HG02943 (cell line): ENCODE measurements around the gene UBAP1L.

Experiments
- ATAC-seq: cut with Tn5 transposase; IDR thresholded peaks from one replicate; pipeline ENCODE4 v1.9.1; 2021; ENCODE audit warnings: mild to moderate bottlenecking, low read depth, moderate library complexity; ENCODE audit not compliant: unreplicated experiment

Gene UBAP1L

DNA sequence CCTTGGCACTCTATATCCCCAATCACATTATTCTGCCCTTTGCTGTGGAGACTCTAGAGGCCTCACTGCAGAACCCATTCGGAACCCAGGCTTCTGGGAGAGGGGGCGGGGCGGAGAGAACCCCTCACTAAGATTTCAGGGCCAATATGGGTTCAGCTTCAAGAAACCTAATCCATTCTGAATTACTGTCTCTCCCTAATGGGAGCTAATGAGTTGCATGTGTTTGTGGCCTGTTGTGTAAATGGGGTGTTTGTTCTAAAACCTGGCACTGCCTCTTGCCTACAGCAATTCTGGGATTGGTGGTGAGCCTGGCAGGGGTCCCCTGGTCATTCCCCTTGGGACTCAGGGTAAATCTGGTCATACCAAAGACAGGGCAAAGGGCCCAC, 46.6 kb downstream of the UBAP1L start:
- no peak for ATAC-seq

GRCh38 chr15:65067645-65068402, 47.2 kb downstream of the UBAP1L start, which contains the start of gene RASL12:
TSS of gene RASL12 (minus strand) at chr15:65067991. CDS start at chr15:65067835, 156 bp downstream.
- no peak for ATAC-seq

DNA sequence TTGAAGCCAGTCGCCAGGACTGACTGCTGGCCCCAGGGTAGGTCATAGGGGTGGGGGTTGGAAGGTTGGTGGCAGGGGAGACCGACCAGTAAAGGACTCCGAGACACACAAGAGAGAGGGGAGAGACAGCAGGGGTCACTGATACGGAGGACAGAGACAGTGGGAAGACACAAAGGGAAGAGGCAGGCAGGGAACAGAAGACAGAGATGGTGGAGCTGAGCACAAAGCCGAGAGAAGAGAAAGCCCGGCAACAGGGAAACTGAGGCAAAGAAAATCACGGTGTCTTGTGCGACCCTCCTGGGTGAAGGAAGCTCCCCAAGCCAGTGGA, 47.7 kb downstream of the UBAP1L start:
- no peak for ATAC-seq

DNA sequence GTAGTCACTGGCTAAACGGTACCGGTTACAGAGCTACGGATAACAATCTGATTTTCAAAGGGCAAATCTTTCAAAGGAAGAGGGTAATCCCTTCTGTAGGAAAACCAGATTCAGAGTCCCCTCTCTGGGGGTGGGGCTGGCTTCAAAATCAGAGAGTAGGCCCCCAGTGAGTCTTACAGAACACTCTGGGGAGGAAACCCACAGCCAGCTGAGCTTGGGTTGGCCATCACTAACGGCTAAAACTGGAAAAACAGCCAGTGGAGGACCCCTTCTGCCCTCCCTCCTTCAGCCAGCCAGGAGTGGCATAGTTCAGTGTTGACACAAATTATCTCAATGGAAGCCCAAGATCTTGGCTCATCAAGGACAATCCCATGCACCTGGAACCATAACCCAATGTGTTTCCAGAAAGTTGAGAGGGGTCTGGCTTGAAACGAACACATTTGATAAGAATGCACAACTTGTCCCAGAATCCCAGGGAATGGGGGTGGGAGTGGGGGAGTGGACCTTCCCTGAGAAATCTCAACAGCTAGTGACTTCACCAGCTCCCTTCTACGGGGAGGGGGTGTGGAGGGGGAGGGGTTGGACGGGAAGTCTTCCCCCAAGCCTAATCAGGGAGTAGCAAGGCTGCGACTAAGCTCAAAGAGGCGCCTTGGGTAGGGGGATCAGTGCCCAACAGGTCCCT, 48.2 kb downstream of the UBAP1L start:
- ATAC-seq = no peak

DNA sequence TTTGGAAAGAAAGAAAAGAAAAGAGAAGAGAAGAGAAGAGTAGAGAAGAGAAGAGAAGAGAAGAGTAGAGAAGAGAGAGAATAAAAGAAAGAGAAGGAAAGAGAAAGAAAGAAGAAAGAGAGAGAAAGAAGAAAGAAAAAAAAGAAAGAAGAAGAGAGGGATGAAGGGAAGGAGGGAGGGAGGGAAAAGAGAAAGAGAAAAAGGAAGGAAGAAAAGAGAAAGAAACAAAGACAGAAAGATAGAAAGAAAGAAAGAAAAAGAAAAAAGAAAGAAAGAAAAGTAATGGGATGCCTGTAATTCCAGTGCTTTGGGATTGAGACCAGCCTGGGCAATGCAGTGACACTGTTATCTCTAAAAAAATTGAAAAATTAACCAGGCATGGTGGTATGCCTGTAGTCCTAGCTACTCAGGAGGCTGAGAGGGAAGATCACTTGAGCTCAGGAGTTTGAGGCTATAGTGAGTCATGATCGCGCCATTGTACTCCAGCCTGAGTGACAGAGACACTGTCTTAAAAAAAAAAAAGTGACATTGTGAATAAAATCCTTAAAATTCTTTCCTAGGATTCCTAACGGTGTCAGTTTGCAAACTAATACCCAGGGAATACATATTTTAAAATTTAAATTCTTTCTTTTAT, 48.9 kb downstream of the UBAP1L start:
- no peak for ATAC-seq

DNA sequence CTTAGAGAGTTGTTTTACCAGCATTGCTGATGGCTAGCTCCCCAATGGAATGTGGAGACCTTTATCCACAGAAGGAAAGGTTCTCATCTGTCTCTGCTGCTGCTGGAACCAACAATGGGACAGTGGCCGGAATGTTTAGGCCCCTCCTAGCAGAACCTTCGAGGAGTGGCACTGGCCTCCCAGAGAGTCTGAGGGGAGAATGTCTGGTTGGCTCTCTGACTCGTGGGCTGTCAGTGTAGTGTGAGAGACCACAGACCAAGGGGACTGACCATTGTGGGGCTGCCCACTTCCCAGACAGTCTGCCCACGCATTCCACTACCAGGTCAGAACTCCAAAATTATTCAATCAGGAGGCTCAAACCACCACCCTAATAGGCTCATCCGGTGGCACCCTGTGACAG, 52.3 kb downstream of the UBAP1L start:
- no peak for ATAC-seq

GRCh38 chr15:65062061-65062460, 52.9 kb downstream of the UBAP1L start:
- ATAC-seq = no peak

GRCh38 chr15:65060641-65061397, 54.2 kb downstream of the UBAP1L start:
- ATAC-seq = no peak

DNA sequence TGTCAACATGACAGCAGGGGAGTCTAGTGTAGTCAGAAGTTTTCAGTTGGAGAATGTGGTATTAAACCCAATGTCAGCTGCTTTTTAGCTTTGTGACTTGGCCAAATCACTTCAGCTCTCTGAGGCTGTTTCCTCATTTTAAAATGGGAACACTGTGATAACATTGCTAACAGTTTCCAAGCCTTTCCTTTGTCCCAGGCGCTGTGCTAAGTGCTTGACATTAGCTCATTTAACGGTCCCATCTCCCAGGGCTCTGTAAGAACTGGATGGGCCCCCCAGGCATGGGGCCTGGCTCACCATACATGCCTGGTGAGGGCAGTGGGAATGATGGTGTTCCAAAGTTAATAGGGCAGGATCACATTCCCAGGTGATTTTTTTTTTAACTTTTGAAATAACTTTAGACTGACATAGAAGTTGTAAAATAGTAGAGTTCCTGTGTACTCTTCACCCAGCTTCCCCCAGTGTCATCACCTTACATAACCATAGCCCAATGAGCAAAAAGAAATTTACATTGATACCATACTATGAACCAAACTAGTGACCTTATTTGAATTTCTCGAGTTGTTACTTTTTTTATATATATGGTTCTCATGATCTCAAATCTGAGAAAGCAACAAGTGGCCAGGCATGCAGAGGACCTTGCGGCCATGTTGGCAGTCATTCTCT, 54.9 kb downstream of the UBAP1L start:
- ATAC-seq = no peak

DNA sequence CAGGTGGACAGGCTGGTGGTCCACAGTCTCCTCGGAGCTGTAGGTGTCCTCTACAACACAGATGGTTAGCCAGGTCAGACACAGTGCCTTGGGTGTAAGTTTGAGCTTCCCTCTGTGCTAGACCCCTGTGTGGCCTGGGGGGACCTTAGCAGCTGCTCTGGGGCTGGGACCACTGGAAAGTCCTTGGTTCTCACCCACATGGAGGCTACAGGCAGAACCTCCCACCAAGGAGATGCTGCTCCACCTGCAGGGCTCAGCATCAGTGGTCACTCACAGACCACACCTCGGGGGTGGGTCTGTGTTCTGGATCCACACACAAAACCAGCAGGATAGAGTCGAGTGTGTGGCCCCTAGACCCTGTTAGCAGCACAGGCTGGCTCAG, 55.6 kb downstream of the UBAP1L start:
- no peak for ATAC-seq

DNA sequence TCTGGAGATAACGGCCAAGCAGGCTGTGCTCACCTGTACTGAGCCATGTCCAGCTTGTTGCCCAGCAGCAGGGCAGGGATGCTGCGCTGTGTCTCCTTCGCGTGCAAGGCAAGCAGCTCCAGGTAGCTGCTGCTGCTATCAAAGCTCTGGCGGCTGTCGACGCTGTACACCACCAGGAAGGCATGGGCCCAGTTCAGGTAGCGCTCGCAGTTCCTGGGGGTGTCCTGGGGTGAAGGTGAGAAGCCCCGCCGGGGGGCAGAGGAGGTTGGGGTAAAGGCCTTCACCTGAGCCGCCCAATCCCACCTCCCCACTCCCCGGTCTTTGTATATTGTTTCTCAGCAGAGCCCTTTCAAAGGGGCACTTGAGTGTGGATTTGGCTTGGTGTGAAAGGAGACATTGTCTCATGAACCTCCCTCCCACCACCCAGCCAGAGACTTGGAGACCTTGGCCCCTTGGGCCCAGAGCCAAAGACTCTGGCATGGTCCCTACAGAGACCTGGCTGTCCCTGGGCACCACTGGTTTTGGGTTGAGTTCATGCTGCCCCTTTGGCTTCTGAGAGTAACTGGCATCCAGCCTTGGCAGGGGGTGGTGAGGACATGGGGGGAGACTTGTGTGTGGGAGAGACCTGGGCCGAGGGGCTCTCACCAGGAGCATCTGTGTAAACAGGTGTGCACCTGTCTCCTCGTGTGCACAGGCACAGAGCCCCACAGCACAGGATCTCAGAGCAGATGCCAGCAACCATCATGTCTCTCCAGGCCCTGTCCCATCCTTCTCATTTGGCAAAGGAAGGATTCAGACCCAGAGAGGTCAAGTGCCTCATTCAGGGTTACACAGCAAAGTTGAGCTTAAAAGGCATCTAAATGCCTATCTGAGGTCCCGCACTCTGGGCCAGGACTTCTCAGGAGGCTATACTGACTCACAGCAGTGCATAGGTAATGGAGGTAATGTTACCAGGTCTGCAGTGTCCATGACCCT, 56.3 kb downstream of the UBAP1L start:
- ATAC-seq = no peak

DNA sequence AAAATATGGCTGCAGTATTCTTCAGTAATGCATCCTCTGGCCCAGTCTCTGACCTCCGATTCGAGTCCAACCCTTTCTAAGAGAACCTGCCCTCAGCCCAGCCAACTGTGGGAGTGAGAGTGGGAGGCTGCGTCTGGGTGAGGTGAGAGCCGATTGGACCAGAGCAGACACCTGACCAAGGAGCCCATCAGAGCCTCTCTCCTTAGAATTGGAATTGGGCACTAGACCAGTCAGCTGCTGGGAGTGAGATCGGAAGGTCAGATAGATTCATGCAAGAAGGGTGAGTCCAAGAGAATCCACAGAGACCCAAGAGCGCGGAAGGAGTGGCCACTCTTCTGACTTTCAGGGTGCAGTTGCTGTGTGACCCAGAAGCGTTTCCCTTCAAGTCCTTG, 57.5 kb downstream of the UBAP1L start:
- ATAC-seq = no peak

DNA sequence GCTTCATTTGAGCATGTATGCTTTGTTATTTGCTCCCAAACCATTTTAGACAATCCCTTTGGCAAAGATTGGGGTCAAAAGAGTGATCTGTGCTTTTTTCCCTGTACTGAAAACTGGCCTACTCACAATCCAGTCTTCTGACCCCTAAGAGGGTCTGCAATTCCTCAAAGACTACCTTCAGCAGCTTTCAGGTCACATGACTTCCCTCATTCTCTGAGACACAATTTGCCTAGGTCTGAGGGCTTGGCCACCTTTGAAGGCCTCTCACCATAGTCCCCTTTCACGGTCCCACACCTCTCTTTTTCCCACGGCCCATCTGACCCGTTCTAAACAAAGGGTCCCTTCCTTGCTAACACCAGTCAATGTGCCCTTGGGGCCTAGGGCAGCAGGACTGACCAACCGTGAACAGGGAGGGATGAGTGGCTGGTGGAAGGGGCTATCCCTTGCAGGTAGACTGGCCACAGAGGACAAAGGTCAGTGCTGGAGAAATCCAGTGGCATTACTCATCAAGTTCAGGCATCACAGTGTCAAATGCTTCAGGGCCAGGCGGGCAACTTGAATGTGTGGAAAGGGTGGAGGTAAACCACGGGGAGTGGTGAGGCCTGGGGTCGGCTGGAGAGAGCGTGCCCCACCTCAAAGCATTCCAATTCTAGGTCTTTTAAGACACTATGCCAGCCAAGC, 58.0 kb downstream of the UBAP1L start:
- ATAC-seq = no peak

- ATAC-seq = no peak
Measured at GRCh38 chr15:65056106-65056505, 58.9 kb downstream of the UBAP1L start.

DNA sequence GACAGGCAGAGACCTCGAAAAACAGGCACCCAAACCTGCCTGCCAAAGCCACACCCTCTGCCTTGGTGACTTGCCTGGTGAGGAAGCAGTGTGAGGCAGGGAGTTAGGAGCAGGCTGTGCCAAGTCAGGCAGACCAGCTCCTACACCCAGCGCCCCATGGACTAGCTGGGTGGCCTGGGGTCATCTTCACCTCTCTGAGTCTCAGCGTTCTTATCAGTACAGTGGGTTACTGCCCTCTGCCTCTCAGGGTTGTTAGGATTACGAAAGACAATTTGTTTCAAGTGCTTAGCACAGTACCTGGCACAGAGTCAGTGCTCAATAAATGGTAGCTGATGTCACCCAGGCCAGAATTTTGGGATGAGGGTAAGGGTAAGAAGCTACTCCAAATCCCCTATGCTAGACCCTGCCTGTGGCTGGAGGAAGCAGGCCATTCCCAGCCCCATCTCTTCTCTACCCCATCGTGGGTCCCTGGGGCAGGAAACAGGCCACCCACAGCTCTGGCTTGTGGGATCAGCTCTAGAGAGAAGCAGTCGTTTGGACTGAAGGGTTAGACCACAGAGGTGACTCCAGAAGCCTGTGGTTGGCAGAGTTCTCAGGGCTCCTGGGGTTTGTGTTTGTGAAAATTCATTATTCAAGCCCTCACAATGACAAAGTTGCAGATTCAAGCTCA, 59.7 kb downstream of the UBAP1L start:
- ATAC-seq = no peak

DNA sequence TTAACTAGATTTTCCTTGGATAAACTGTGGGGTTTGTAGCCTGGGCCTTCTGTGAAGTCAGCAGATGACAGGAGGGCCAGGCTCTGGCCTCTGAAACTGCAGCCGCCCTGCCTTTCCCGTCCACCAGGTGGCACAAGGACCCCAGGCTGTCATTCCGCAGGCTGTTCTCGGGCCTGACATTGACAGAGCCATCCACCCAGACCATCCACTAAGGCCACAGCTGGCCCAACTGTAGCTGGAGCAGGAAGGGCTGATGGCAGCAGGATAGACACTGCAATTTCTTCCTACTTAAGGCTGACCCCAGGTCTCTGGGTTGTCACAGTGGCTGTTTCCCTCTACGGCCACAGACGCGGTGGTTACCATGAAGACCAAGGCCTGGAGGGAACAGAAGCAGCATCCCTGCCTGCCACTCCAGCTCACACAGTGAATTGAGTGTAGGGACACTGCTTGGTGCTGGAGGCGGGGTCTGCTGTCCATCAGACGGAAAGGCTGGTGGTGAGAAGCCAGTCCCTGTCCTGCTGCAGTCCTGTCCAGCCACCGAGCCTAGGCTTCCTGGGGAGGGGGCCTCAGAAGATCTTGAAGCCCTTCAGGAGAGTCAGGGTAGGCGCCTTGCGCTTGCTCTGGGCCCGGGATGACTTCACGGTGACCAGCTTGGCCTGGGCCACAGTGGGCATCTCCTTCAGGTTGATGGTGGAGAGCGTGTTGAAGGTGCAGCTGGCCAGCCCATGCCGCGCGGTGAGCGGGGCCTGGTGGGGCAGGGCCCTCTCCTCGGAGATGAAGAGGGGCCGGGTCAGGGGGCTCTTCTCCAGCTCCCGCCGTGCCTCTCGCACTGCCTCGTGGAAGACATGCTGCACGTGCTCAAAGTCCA, 60.4 kb downstream of the UBAP1L start:
- no peak for ATAC-seq

DNA sequence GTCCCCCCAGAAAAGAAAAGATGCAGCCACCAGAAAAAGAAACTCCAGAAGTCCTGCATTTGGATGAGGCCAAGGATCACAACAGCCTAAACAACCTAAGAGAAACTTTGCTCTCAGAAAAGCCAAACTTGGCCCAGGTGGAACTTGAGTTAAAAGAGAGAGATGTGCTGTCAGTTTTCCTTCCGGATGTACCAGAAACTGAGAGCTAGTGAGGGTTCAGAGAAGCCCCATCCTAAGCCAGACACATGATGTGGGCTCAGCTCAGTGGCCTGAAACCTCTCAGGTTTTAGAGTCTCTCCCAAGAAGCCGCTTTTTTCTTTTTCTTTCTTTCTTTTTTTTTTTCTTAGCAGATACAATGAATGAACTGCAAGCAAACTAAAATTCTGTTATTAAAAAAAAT, 62.0 kb downstream of the UBAP1L start:
- ATAC-seq = no peak
